DOHH2 (cell line): ENCODE data around the gene FOLR2.

Source experiments
- CTCF ChIP-seq: fragments of 200-600 bp; sonication (generic); IDR thresholded peaks from one replicate; pipeline ENCODE4 v1.5.1; 2014; ENCODE audit warnings: antibody characterized with exemption, mild to moderate bottlenecking, low read depth, low read length; ENCODE audit not compliant: poor library complexity, severe bottlenecking
- EZH2phosphoT487 ChIP-seq: fragments of 200-600 bp; sonication (generic); IDR thresholded peaks from 2 replicates; pipeline ENCODE4 v1.6.1; 2017; ENCODE audit warnings: borderline replicate concordance, mild to moderate bottlenecking, antibody characterized with exemption, low read length, moderate library complexity, mixed read lengths

GRCh38 chr11:72267956-72268617 lies 51.5 kb downstream of the FOLR2 start:
- TF ChIP-seq CTCF (no peak), EZH2phosphoT487 (no peak)
